Stimulated activated CD8-positive, alpha-beta memory T cell treated with anti-CD3 and anti-CD28 coated beads, Interleukin-7, amount 100 ng/mL, for 48 hours (primary cell): ENCODE results near the gene IP6K1.

Source experiments
- DNase-seq, 2 donors: peaks; one replicate each; pipeline ENCODE4 v3.0.0-alpha.2; 2020; ENCODE audit warnings: low read depth in 1 of 2; ENCODE audit errors: extremely low read depth in 1 of 2

Gene IP6K1

DNA sequence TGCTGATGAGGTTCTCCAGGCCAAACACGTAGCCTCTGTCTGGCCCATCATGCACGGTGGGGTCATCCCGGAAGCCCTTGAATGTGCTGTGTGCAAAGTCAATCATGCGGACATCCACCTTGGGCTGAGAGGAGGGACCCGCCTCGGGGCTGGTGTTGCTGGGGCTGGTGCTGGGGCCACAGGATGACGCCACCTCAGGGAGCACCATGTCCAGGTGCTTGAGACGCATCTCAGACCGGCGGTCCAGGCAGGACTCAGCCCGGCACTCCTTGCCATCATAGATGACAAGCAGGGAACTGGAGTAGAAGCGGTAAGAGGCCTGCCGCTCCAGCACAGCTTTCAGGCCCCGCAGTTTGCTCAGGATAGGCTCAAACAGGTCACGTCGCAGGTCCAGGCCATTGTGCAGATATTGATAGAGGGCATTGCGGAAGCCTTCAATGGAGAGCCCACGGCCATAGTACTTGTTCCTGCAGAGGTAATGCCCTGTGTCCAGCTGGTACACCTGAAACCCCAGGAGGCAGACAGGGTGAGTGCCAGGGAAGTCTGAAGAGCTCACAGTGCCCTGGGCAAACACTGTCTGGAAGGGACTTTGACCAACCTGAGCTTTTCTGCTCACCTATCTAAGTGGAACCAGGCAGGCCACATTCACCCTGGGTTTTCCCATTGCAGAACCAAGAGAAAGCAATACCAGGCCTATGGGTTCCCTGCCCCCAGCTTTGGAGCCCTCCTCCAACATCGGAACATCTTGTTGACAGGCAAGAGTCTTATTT, 59.0 kb downstream of the IP6K1 start:
- DNase-seq: no peak

- no peak for DNase-seq
Observed at GRCh38 chr3:49725906-49726681, 60.2 kb downstream of the IP6K1 start.

- no peak for DNase-seq
Observed at GRCh38 chr3:49724586-49724985, 61.8 kb downstream of the IP6K1 start.

GRCh38 chr3:49723628-49724551, 62.5 kb downstream of the IP6K1 start, which contains the start of gene GMPPB:
GMPPB (minus strand) TSS chr3:49723951; CDS start chr3:49723726, 225 bp downstream.
- DNase-seq: peak; percentile 94

- peak; percentile 37 to 55 for DNase-seq
Observed at GRCh38 chr3:49723296-49723627, 63.1 kb downstream of the IP6K1 start.

- DNase-seq: no peak
Observed at GRCh38 chr3:49722896-49723295, 63.4 kb downstream of the IP6K1 start.

GRCh38 chr3:49721896-49722781, 64.2 kb downstream of the IP6K1 start:
- DNase-seq: no peak

GRCh38 chr3:49721596-49721895, 64.8 kb downstream of the IP6K1 start:
- no peak for DNase-seq

- DNase-seq: no peak
Observed at GRCh38 chr3:49720855-49721595, 65.3 kb downstream of the IP6K1 start.

DNA sequence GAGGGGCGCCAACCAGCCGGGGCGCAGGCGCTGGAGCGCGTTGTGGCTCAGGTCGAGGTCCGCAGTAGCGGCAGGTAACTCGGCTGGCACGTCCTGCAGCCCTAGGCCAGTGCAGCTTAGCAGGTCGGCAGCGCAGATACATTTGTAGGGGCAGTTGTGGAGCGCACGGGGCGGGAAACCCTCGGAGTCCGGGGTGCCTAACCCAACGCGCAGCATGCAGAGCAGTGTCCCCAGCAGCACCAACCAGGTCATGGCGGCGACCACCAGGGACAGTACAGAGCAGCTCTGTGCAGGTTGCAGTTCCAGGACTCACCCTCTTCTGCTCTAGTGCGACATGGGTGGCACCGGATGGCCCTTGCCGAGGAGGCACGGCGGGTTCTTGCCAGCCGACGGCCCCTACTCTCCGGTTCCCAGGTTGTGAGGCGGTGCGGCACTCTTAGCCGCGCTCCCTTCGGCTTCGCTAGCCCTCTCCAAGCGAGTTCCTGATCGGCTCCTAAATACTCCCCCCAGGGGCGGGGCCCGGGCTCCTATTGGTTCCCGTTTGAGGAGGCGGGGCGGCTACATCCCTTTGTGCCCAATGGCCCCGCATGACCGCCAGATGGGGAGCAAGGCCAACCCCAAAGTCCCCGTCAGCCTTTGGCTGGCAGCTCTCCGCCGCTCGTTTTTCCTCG, 67.0 kb downstream of the IP6K1 start, which contains the start of gene AMIGO3:
Gene AMIGO3 (minus strand): TSS at position 471 of the 671 bp plus-strand sequence. CDS start 219 bp downstream, at position 252.
- DNase-seq: peak; percentile 83 to 90

- DNase-seq: no peak
Observed at GRCh38 chr3:49718858-49719213, 67.5 kb downstream of the IP6K1 start.

DNA sequence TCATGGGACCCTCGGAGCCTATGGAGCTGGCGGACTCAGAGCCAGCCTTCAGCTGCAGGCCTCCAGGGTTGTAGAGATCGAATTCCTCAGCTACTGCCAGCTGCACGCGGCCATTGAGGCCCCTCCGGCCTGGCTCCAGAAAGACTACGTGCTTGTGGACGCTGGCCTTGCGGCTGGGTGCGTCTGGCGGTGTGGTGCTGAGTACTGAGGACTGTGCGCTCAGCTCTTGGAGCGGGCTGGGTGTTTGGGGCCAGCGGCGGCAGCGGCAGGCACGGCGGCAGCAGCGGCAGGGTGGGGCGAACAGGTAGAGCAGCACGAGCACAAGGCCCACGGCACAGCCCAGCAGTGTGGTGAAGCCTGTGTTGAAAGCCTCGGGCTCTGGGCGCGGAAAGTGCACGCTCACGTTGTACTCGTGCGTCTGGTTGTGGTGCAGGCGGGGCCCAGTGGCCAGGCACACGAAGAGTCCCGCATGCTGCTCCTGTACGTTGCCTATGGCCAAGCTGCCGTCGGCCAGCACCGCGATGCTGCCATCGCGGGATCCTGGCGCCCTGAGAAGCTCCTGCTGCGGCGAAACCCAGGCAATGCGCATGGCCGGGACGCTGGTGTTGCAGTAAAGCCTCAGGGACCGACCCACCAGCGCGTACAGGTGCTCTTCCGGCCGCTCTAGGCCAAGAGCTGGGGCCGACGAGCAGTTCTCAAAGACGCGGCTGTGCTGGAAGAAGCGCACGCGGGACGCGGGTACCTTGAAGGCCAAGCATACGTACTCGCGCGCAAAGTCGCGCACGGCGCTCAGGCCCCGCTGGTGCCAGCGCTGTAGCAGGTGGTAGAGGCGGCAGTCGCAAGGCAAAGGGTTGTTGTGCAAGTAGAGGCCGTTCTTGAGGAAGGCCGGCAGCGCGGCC, 68.1 kb downstream of the IP6K1 start:
- DNase-seq: no peak

DNA sequence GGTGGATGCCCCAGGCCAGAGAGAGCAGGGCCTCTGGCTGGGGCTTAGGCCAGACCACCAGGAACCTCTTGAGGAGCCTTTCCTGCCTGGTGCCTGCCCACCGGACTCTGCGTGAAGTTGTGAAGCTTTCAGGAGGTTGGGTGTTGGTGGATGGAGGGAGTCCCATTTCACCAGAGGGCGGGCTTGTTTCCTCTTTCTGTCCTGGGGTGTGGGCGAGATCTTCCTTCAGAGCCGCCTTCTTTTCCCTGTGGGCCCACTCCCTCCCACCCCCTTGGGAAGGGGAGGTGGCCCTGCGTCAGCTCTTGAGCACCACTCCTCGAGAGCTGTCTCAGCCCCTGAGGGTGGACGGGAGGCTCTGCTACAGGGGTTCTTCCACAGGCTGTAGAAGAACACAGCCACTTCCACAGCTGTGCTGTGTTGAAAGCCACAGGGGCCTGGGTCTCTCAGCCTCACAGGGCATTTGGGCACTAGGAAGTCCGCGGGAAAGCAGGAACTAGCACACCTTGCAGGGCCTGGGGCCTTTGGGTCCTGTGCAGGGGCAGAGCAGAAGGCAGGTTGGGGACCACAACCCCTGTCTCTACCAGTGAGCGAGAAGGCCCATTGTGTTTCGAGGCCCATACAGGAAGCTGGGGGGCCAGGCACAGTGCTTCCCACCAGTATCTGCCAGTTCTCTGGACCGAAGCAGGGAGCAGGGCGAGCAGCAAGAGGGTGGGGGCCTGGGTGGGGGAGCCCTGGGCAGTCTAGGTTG, 69.0 kb downstream of the IP6K1 start:
- DNase-seq: no peak

GRCh38 chr3:49716691-49717210, 69.6 kb downstream of the IP6K1 start:
- no peak for DNase-seq

- no peak for DNase-seq
Observed at GRCh38 chr3:49716169-49716568, 70.2 kb downstream of the IP6K1 start.

GRCh38 chr3:49715611-49716121, 70.7 kb downstream of the IP6K1 start:
- DNase-seq: no peak
